ENCODE data around the gene SPATA6L. TPM values are rescaled to one million over a fixed set of nuclear protein-coding genes. Genes with fewer than 3 reads are reported as not detected.
A peak's percentile ranks its signal among the peaks of the same experiment; 100 is the strongest.

SPATA6L gene
- total and polyA plus RNA-seq, 9 of the 15 experiments (the other 6 are each of a cell fraction or from before 2014, with no cell fraction given), result 0.03 to 1.00 (median 0.08) TPM; not detected in 4

GRCh38 chr9:4679268-4680172, 13.2 kb upstream of the SPATA6L start, which contains the start of gene CDC37L1 (continued):
- TF ChIP-seq MGA (IDR thresholded peaks at IDR 0.05) (peak; percentile 64), PHF21A (IDR thresholded peaks at IDR 0.05; ENCODE audit: borderline replicate concordance, low read depth) (no peak), RBBP5 (IDR thresholded peaks at IDR 0.05; ENCODE audit: borderline replicate concordance, insufficient read depth, low read length, poor library complexity, severe bottlenecking) (peak; percentile 86), E2F6 (IDR thresholded peaks at IDR 0.05; ENCODE audit: borderline replicate concordance in 1 of 2, extremely low read depth in 1 of 2, insufficient read depth in 1 of 2, insufficient read length in 1 of 2, low read depth in 1 of 2, low read length in 1 of 2, poor library complexity in 1 of 2, severe bottlenecking in 1 of 2) (peak; percentile 27 to 56), ZNF212 (CRISPR knock-in tag; IDR thresholded peaks at IDR 0.05) (no peak), POLR2G (IDR thresholded peaks at IDR 0.05; ENCODE audit: low read depth, low read length) (peak; percentile 98), POLR2B (IDR thresholded peaks at IDR 0.05; ENCODE audit: low read depth, partially characterized antibody) (peak; percentile 89), ZNF316 (IDR thresholded peaks at IDR 0.05) (peak; percentile 22; the same call in 1 of the 2 replicates), ELK3 (CRISPR knock-in tag; IDR thresholded peaks at IDR 0.05) (no peak), ZZZ3 (IDR thresholded peaks at IDR 0.05) (no peak), ZNF589 (CRISPR knock-in tag; IDR thresholded peaks at IDR 0.05; ENCODE audit: low read depth) (peak; percentile 77; the same call in 1 of the 2 replicates), BCOR (IDR thresholded peaks at IDR 0.05) (no peak), EP400 (IDR thresholded peaks at IDR 0.05) (peak; percentile 73)

All from K562 (cell line).